MV-4-11 (cell line): Measurements from ENCODE around the gene VWA5A.
A peak's percentile ranks its signal among the peaks of the same experiment; 100 is the strongest.
"Not testable (repeated sequence)": the region's sequence is repeated elsewhere in the genome, so short reads cannot be mapped to it uniquely, and the experiment has no call there.

Source experiments
- DNase-seq: peaks from one replicate; lab custom pipeline; 2025; lab: John Stamatoyannopoulos, UW

The VWA5A gene

GRCh38 chr11:124094731-124095130 is 20.5 kb upstream of the VWA5A start:
- no peak for DNase-seq

GRCh38 chr11:124096364-124096763 is 18.9 kb upstream of the VWA5A start:
- DNase-seq, result no peak

GRCh38 chr11:124098141-124098540 is 17.1 kb upstream of the VWA5A start:
- DNase-seq, result no peak

- peak; percentile 94 for DNase-seq
These were observed 13.5 kb upstream of the VWA5A start for GRCh38 chr11:124101737-124102136.

- DNase-seq, result peak; percentile 42
These were observed 7.1 kb upstream of the VWA5A start for GRCh38 chr11:124108156-124108555.

GRCh38 chr11:124109377-124109776 is 5.9 kb upstream of the VWA5A start:
- DNase-seq, result peak; percentile 6

GRCh38 chr11:124110201-124110600 is 5.0 kb upstream of the VWA5A start:
- DNase-seq, result peak; percentile 4

GRCh38 chr11:124113890-124114289 is 1.4 kb upstream of the VWA5A start:
- DNase-seq, result peak; percentile 53

- no peak for DNase-seq
These were observed 749 bp downstream of the VWA5A start for GRCh38 chr11:124115782-124116616.

GRCh38 chr11:124119103-124119502 is 3.9 kb downstream of the VWA5A start:
- DNase-seq, result no peak

- DNase-seq, result no peak
These were observed 5.6 kb downstream of the VWA5A start for GRCh38 chr11:124120891-124121290.

GRCh38 chr11:124122123-124122522 is 6.9 kb downstream of the VWA5A start:
- peak; percentile 21 for DNase-seq

- peak; percentile 12 for DNase-seq
These were observed 8.4 kb downstream of the VWA5A start for GRCh38 chr11:124123622-124124021.

- DNase-seq, result not testable (repeated sequence)
These were observed 11.9 kb downstream of the VWA5A start for GRCh38 chr11:124127134-124127533.

GRCh38 chr11:124143034-124143433 is 27.8 kb downstream of the VWA5A start:
- DNase-seq, result no peak

- no peak for DNase-seq
These were observed 32.7 kb downstream of the VWA5A start for GRCh38 chr11:124147951-124148350.

GRCh38 chr11:124150684-124151083 is 35.4 kb downstream of the VWA5A start:
- DNase-seq, result peak; percentile 83

- DNase-seq, result no peak
These were observed 37.6 kb downstream of the VWA5A start for GRCh38 chr11:124152770-124153407.

- no peak for DNase-seq
These were observed 38.6 kb downstream of the VWA5A start for GRCh38 chr11:124153821-124154220.

- DNase-seq, result no peak
These were observed 44.2 kb downstream of the VWA5A start for GRCh38 chr11:124159481-124159880.

GRCh38 chr11:124160986-124161385 is 45.7 kb downstream of the VWA5A start:
- no peak for DNase-seq

GRCh38 chr11:124167826-124168231 is 52.6 kb downstream of the VWA5A start:
- DNase-seq, result no peak

GRCh38 chr11:124168796-124169195 is 53.5 kb downstream of the VWA5A start:
- no peak for DNase-seq
